ENCODE results near the gene CAMK1G.

DNA sequence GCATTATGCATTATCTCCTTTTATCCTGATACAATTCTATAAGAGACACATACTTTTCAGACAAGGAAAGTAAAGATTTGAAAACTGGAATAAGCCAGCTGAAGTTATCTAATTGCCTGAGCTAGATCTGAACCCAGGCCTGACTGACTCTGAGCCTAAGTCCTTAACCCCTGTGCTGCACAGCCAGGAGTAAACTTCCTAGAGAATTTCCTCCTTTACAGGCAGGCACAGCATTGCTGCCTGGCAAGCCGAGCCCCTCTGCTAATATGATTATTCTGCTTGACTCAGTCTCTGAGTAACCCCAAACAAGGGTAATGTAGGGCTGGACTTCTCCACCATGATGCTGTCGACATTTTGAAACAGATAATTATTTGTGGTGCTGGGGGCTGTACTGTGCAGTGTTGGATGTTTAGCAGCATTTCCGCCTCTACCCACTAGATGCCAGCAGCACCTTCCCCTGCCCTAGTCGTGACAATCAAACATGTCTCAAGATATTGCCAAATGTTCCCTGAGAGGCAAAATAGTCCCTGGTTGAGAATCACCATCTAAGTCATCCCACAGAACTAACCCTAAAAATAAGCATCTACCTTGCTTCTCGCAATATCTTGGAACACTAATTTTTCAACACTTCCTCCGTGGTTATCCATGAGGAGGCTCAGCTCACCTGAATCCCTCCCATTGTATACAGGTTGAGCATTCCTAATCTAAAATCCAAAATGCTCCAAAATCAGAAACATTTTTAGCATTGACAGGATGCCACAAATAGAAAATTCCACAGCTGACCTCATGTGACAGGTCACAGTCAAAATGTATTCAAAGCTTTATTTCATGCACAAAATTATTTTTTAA, 18.5 kb downstream of the CAMK1G start:
- TF ChIP-seq, protein P1, sequence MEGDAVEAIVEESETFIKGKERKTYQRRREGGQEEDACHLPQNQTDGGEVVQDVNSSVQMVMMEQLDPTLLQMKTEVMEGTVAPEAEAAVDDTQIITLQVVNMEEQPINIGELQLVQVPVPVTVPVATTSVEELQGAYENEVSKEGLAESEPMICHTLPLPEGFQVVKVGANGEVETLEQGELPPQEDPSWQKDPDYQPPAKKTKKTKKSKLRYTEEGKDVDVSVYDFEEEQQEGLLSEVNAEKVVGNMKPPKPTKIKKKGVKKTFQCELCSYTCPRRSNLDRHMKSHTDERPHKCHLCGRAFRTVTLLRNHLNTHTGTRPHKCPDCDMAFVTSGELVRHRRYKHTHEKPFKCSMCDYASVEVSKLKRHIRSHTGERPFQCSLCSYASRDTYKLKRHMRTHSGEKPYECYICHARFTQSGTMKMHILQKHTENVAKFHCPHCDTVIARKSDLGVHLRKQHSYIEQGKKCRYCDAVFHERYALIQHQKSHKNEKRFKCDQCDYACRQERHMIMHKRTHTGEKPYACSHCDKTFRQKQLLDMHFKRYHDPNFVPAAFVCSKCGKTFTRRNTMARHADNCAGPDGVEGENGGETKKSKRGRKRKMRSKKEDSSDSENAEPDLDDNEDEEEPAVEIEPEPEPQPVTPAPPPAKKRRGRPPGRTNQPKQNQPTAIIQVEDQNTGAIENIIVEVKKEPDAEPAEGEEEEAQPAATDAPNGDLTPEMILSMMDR (IDR thresholded peaks at IDR 0.05) = peak; percentile 71
- TF ChIP-seq POLR2AphosphoS5 (IDR thresholded peaks at IDR 0.05; ENCODE audit: low read depth, low read length) (no peak), NRF1 (IDR thresholded peaks at IDR 0.05; ENCODE audit: low read depth, low read length) (no peak), EP300 (IDR thresholded peaks at IDR 0.05; ENCODE audit: borderline replicate concordance in 1 of 2, low read depth in 1 of 2, low read length in 1 of 2) (no peak)

Measured in SK-N-SH (cell line).